NOMO-1 (cell line): ENCODE measurements around the gene M1AP.
"Not testable (repeated sequence)": the region's sequence is repeated elsewhere in the genome, so short reads cannot be mapped to it uniquely, and the experiment has no call there.

Experiments used
- DNase-seq, 2 experiments: peaks; one replicate each; lab custom pipeline; 2025; ENCODE audit not compliant: unreplicated experiment in 2 of 2; lab: John Stamatoyannopoulos, UW

M1AP gene

DNA sequence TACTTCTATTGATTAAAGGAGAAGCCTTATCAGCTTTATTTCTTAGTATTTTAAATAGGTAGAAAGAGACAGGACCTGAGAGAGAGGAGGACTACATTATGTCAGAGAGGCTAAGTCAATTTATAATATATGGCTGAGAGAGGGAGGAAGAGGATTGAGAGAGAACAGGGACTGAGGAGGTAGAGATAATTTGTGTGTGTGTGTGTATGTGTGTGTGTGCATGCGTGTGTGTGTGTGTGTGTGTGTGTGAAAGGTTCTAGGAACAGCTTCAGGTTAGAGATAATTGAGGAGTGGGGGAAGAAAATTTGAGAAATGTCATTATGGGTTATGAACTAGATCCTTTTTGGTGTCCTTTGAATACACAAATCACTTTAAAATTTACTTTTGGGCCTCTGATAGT lies 78.4 kb downstream of the M1AP start:
- no peak for DNase-seq

DNA sequence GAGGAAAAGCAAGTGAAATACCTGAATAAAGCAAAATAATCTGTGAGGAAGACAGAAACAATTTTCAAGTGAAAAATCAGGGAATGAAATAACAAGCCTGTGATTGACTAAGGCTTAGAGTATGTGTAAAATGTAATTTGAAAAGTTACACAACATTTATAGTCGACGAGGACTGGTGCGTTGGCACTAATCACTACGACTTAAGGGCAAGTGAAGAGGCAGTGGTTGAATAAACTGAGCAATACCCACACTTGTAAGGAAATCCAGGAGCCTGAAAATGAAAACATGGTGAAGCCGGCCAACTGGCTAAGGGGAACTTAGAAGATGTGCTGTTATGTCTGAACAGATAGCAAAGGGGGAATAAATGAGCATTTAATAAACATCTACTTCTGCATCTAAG lies 80.2 kb downstream of the M1AP start:
- DNase-seq, result no peak

DNA sequence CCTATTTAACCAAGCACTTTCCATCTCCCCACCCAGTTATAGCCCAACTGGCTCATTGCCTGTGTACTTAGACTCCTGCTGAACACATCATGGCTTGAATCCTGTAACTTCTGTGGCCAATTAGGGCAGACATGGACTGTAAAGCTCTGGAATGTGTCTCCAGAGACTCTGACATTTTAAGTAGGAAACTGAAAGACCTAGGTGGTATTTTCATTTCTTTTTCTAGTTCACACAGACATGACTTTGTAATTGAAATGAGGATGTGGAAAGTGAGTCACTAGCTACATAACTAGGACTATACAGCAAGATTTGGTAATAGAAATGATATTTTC lies 81.4 kb downstream of the M1AP start:
- DNase-seq, result peak in 1 of 2 experiments; percentile 60

DNA sequence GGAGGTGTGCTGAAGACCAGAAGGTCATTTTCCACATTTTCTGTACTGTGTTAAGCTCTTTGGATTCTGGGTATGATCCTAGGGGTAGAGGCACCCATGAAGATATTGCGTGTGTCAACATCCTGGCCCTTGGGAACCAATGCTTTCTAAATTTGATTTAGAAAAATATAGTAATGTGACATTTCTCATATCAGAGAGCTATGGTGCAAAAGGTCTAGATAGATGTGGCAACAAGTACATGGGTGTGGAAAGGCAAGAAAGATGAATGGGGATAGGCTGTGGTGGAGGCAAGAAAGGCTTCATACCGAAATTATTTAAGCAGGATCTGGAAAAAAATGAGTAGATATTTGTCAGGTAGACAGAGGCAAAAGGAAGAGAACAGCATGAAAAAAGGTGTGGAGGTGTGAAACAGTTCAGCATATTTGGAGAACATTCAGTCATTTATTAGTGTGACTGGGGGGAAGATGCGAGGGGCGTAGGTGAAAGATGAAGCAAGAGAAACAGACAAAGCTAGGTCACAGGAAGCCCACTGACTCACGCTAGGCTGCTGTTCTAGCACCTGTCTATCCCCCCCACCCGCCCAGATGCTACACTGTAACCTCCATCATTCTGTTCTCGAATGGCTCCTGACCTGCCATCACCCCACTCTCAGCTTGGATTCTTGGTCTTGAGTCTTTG lies 81.9 kb downstream of the M1AP start:
- DNase-seq, result no peak

DNA sequence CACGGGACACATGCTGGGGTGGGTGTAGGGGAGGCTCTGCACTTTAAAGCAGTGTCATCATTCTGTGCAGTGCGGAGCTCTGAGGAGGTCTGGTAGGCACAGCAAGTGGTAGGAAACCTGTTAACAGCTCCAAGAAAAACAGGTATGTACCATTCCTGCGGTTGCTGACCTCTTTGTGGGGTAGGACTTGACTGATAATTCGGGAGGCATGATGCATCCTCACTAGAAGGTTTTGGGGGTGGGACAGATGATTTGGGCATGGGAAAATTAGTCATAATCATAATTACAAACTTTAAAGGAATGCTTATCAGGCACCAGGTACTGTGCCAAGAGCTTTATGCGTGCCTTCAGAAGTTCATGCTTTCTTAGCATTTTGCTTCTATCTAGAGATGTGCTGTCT lies 83.9 kb downstream of the M1AP start:
- no peak for DNase-seq

DNA sequence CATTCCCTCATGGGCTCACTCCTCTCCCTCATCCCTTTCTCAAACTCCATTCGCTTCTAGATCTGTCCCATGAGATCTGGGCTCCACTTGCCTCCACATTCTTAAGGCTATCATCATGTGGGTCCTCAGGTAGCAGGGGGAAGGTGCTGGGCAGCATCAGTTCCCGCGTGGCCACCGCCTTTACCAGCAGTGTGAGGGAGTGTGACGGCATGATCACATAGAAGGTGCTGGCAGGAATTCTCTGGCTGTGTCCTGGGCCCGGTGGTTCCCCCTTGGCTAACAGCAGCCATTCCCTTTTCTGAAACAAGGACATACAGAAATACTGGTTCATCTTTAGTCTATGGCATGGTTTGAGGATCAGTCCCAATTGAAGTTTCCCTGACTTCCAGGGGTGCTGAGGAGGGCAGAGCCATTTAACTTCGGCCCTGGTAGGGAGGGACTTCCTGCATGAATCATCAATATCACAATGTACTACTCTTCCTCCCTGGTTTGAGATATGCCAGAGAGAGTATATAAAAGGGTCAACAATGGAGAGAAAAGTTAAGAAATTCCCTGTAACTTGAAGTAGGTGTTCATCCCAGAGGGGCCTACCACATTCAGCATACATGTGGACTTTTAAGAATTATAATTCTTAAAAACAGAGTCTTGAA lies 85.9 kb downstream of the M1AP start:
- DNase-seq, result no peak

DNA sequence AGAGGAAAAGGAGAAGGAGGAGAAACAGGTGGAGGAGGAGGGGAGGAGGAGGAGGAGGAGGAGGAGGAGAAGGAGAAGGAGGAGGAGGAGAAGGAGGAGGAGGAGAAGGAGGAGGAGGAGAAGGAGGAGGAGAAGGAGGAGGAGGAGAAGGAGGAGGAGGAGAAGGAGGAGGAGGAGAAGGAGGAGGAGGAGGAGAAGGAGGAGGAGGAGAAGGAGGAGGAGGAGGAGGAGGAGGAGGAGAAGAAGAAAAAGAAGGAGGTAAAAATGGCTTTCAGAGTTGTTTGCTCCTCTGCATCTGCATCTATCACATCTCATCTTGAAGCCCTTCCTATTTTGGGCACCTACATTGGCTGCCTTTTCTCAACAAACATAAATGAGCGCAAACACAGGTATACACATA lies 87.1 kb downstream of the M1AP start:
- not testable (repeated sequence) for DNase-seq

DNA sequence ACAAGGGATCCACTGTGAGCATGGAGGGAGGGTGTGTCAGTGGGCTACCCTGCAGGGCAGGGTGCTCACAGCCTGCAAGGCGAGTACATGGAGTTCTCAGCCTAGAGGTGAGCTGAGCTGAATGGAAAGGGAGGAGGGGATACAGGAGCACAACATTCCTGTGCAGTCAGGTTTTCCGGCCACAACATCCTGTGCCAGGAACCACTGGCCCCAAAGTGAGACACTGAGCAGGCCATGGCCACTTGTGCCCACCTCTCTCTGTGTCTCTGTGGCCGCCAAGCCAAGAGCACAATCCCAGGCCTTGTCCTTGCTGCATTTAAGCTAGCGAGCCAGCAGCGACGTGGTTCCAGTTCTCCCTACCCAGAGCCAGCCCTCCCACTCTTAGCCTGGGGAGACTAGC lies 87.5 kb downstream of the M1AP start:
- no peak for DNase-seq

DNA sequence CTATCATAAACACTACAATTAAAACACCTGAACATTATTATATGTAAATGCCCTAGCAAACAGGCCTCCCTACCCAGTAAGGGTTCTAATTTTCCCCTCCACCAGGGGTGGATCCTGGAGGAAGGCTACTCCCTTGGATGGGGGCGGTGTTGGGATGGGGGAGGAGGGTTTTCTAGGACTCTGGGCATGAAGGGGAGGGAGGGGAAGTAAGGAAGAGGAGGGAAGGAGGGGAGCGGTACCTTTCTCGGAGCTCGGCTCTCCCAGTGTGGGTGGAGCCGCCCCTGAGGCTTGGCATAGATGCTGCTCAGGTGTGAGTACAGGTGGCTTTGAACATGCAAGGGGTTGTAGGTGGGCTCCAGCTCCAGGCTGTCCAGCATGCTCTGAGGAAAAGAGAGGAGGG lies 88.2 kb downstream of the M1AP start:
- no peak for DNase-seq

GRCh38 chr2:74558284-74559230 lies 89.6 kb downstream of the M1AP start:
- DNase-seq, result no peak

GRCh38 chr2:74556831-74557370 lies 91.2 kb downstream of the M1AP start:
- no peak for DNase-seq

DNA sequence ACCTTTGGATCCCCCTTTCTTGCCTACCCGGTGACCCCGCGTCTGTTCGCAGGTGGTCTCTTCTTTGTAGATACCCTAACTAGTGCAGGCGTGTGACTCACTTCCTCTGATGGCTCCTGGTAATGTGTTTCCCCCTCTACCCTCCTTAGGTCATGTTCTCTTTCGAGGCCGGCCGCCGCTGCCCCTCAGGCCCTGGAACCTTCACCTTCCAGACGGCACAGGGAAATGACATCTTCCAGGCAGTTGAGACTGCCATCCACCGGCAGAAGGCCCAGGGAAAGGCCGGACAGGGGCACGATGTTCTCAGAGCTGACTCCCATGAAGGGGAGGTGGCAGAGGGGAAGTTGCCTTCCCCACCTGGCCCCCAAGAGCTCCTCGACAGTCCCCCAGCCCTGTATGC lies 92.0 kb downstream of the M1AP start:
- DNase-seq, result no peak

- peak; percentile 35 to 49 for DNase-seq
Measured at GRCh38 chr2:74555610-74556103, 92.5 kb downstream of the M1AP start.

DNA sequence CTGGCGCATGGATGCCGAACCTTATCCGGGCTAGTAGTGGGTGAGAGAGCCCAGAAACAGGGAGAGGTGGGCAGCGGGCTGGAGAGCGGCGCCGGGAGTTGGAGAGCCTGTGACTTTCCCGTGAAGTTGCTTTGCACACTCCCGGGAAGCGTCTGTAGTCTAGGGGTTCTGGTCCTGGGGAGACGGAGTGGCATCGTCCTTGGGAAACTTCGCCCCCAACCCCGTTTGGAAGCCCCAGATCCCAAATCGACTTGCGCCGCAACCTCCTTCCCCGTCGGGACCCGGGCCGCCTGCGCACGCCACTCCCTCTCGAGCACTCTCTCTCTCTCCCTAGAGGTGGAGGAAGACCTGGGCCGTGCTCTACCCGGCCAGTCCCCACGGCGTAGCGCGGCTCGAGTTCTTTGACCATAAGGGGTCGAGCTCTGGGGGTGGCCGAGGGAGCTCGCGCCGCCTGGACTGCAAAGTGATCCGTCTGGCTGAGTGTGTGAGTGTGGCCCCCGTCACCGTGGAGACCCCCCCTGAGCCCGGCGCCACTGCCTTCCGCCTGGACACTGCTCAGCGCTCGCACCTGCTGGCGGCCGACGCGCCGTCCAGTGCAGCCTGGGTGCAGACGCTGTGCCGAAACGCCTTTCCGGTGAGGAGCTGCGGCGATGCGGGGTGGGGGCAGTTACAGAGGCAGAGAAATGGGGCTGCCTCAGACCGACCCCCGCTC lies 93.2 kb downstream of the M1AP start:
- peak; percentile 46 to 53 for DNase-seq

- DNase-seq, result peak; percentile 65 to 79
Measured at GRCh38 chr2:74553892-74554819, 94.0 kb downstream of the M1AP start, which contains the start of the genes DOK1 and LOXL3. Gene DOK1 (plus strand): TSS chr2:74554720. CDS start chr2:74554755, 35 bp downstream. Gene LOXL3 (minus strand): TSS chr2:74553942. CDS start chr2:74552634, 1,308 bp downstream.

GRCh38 chr2:74552914-74553811 lies 95.0 kb downstream of the M1AP start:
- no peak for DNase-seq

GRCh38 chr2:74551942-74552913 lies 95.9 kb downstream of the M1AP start:
- DNase-seq, result no peak
